Tibial nerve (tissue), 3 donors: ENCODE results near the gene SAMMSON.

Source experiments
- CTCF ChIP-seq, 5 experiments: fragments of 200-600 bp in 3 of 5; fragments of 450-650 bp in 2 of 5; sonication (generic) in 3 of 5; IDR thresholded peaks; one replicate each; pipeline ENCODE4 v1.5.1; 2016 to 2019; ENCODE audit warnings: antibody characterized with exemption in 5 of 5, mild to moderate bottlenecking in 3 of 5, moderate library complexity in 2 of 5
- POLR2A ChIP-seq, 2 donors: fragments of 450-650 bp; IDR thresholded peaks; one replicate each; pipeline ENCODE4 v1.6.1; 2017; ENCODE audit warnings: antibody characterized with exemption in 2 of 2, mild to moderate bottlenecking in 2 of 2, moderate library complexity in 2 of 2

- TF ChIP-seq CTCF (IDR thresholded peaks at IDR 0.05), result no peak
- no peak for TF ChIP-seq POLR2A (IDR thresholded peaks at IDR 0.05)
These were observed 28.7 kb upstream of the SAMMSON start for GRCh38 chr3:69970827-69971226.
